Sigmoid colon (tissue), 7 donors: ENCODE measurements around the gene PBLD. TPM values are rescaled to one million over a fixed set of nuclear protein-coding genes. Genes with fewer than 3 reads are reported as not detected.
A peak's percentile ranks its signal among the peaks of the same experiment; 100 is the strongest.

Source experiments
- DNase-seq: peaks from one replicate; pipeline ENCODE4 v3.0.0-alpha.2; 2019
- H3K27ac ChIP-seq, 4 donors: fragments of 200-600 bp; sonication (generic); one replicate each; pipeline ENCODE4 v1.5.1; 2016 to 2019; ENCODE audit warnings: mild to moderate bottlenecking in 1 of 4
- H3K27me3 ChIP-seq, 3 donors: fragments of 200-600 bp; sonication (generic); one replicate each; pipeline ENCODE4 v1.5.1; 2019; ENCODE audit warnings: mild to moderate bottlenecking in 1 of 3
- H3K36me3 ChIP-seq, 4 donors: fragments of 200-600 bp; sonication (generic); one replicate each; pipeline ENCODE4 v1.5.1; 2016 to 2019
- H3K4me1 ChIP-seq, 4 donors: fragments of 200-600 bp; sonication (generic); one replicate each; pipeline ENCODE4 v1.5.1; 2017 to 2019
- H3K4me3 ChIP-seq, 4 donors: fragments of 200-600 bp; sonication (generic); one replicate each; pipeline ENCODE4 v1.5.1; 2017 to 2019; ENCODE audit warnings: mild to moderate bottlenecking in 2 of 4, moderate library complexity in 1 of 4
- H3K9me3 ChIP-seq, 4 donors: fragments of 200-600 bp in 3 of 4; sonication (generic) in 3 of 4; one replicate each; pipeline versions ENCODE4 v1.5.1 to v1.6.1; 2013 to 2019
- EP300 ChIP-seq, 4 donors: sonication (generic); formaldehyde crosslinking; IDR thresholded peaks; one replicate each; pipeline ENCODE4 v1.6.1; 2017; ENCODE audit warnings: antibody characterized with exemption in 4 of 4
- POLR2A ChIP-seq, 2 donors: fragments of 450-650 bp; IDR thresholded peaks; one replicate each; pipeline ENCODE4 v1.6.1; 2016; ENCODE audit warnings: antibody characterized with exemption in 2 of 2, mild to moderate bottlenecking in 2 of 2, moderate library complexity in 2 of 2
- POLR2AphosphoS5 ChIP-seq, 4 donors: sonication (generic); formaldehyde crosslinking; IDR thresholded peaks; one replicate each; pipeline ENCODE4 v1.6.1; 2017; ENCODE audit warnings: antibody characterized with exemption in 4 of 4
- WGBS, 2 donors: extraction: QIAGEN DNeasy Blood & Tissue Kit; methylation state at CpG; one replicate each; pipeline ENCODE4 v1.1.7; 2013; 5-methylcytosine and 5-hydroxymethylcytosine counted together
- intact Hi-C: fragments of 100-400 bp; cut with DNase I; formaldehyde crosslinking; loops from one replicate; pipeline ENCODE4 v1.15.1; 2023
- polyA plus RNA-seq, 3 donors: library from polyadenylated mRNA; stranded (reverse); fragments of 200-250 nt; gene quantifications; one replicate each; pipeline ENCODE4 v1.2.3, GENCODE V29; 2013
- total RNA-seq, 4 donors: library from RNA; depleted of rRNA; stranded (reverse); fragments of >200 nt; gene quantifications; one replicate each; pipeline ENCODE4 v1.1.0, GENCODE V29; 2016
- TF ChIP-seq, protein P1 (sequence below), 4 experiments: fragments of 450-650 bp in 3 of 4; fragments of 200-600 bp in 1 of 4; IDR thresholded peaks; one replicate each; pipeline ENCODE4 v1.5.1; 2016 to 2019; ENCODE audit warnings: antibody characterized with exemption in 4 of 4, mild to moderate bottlenecking in 3 of 4, moderate library complexity in 2 of 4
- donor health status: healthy with polysubstance abuse.
- donor health status: Bipolar disorder and iron deficiency.
- donor health status: healthy.

PBLD gene
- total and polyA plus RNA-seq, 7 donors = 4.6 to 83.7 (median 10.7) TPM

GRCh38 chr10:68303849-68304412, 28.8 kb downstream of the PBLD start:
- Histone ChIP-seq H3K9me3 (no peaks in the 10 kb centered on the region), H3K27ac (no peak overlapping the region), H3K4me3 (no peak overlapping the region), H3K36me3 (no peaks in the 10 kb centered on the region), H3K4me1 (no peaks in the 10 kb centered on the region), H3K27me3 (no peaks in the 10 kb centered on the region)
- DNase-seq = no peak
- intact Hi-C loops = loop anchor here (2.0 to 10.0 kb wide), 2 partner anchors 91 to 449 kb away; no protein-coding TSS in a partner anchor
- 18 to 65% methylated on average over 7 of the region's 7 CpGs for WGBS, 2 donors
- no peak for TF ChIP-seq EP300 (IDR thresholded peaks at IDR 0.05)
- no peak for TF ChIP-seq POLR2A (IDR thresholded peaks at IDR 0.05)
- TF ChIP-seq, protein P1, sequence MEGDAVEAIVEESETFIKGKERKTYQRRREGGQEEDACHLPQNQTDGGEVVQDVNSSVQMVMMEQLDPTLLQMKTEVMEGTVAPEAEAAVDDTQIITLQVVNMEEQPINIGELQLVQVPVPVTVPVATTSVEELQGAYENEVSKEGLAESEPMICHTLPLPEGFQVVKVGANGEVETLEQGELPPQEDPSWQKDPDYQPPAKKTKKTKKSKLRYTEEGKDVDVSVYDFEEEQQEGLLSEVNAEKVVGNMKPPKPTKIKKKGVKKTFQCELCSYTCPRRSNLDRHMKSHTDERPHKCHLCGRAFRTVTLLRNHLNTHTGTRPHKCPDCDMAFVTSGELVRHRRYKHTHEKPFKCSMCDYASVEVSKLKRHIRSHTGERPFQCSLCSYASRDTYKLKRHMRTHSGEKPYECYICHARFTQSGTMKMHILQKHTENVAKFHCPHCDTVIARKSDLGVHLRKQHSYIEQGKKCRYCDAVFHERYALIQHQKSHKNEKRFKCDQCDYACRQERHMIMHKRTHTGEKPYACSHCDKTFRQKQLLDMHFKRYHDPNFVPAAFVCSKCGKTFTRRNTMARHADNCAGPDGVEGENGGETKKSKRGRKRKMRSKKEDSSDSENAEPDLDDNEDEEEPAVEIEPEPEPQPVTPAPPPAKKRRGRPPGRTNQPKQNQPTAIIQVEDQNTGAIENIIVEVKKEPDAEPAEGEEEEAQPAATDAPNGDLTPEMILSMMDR (IDR thresholded peaks at IDR 0.05) = no peak
- no peak for TF ChIP-seq POLR2AphosphoS5 (IDR thresholded peaks at IDR 0.05)

DNA sequence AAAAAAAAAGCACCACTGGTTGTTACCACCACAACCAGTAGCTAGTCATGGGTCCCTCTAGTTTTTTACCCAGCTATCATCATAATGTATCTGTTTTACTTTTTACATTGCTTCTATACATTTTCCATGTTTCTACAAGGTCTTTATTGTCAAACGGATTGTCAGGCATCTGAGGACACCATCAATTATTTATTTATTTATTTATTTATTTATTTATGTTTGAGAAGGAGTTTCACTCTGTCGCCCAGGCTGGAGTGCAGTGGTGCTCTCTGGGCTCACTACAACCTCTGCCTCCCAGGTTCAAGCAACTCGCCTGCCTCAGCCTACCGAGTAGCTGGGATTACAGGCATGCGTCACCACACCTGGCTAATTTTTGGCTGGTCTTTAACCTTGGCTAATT, 29.9 kb downstream of the PBLD start:
- no peak overlapping the region for H3K4me3 ChIP-seq
- WGBS, 2 donors = 68 to 83% methylated on average over 5 of the region's 5 CpGs
- H3K9me3 ChIP-seq = no peaks in the 10 kb centered on the region
- no peaks in the 10 kb centered on the region for H3K27me3 ChIP-seq
- intact Hi-C loops = loop anchor here (2.0 to 10.0 kb wide), 2 partner anchors 90 to 448 kb away; no protein-coding TSS in a partner anchor
- H3K36me3 ChIP-seq = no peaks in the 10 kb centered on the region
- no peak overlapping the region for H3K27ac ChIP-seq
- TF ChIP-seq, protein P1 (IDR thresholded peaks at IDR 0.05) = no peak
- TF ChIP-seq EP300 (IDR thresholded peaks at IDR 0.05) (no peak), POLR2A (IDR thresholded peaks at IDR 0.05) (no peak), POLR2AphosphoS5 (IDR thresholded peaks at IDR 0.05) (no peak)
- no peaks in the 10 kb centered on the region for H3K4me1 ChIP-seq
- no peak for DNase-seq

GRCh38 chr10:68302503-68302823, 30.3 kb downstream of the PBLD start:
- no peak overlapping the region for H3K4me3 ChIP-seq
- H3K36me3 ChIP-seq = no peaks in the 10 kb centered on the region
- no peaks in the 10 kb centered on the region for H3K27me3 ChIP-seq
- H3K27ac ChIP-seq = no peak overlapping the region
- 65 to 71% methylated on average over 2 of the region's 2 CpGs for WGBS, 2 donors
- TF ChIP-seq, protein P1 (IDR thresholded peaks at IDR 0.05) = peak in 1 of 4 experiments; percentile 1
- no peak for TF ChIP-seq EP300 (IDR thresholded peaks at IDR 0.05)
- H3K9me3 ChIP-seq = no peaks in the 10 kb centered on the region
- DNase-seq = no peak
- H3K4me1 ChIP-seq = peaks cover 0 to under 1% (median under 1%) of the 10 kb centered on the region in 4 donors
- intact Hi-C loops = loop anchor here (2.0 to 10.0 kb wide), 2 partner anchors 90 to 448 kb away; no protein-coding TSS in a partner anchor

- Histone ChIP-seq H3K27me3 (no peaks in the 10 kb centered on the region), H3K4me3 (no peak overlapping the region), H3K4me1 (peaks cover 0 to 6% (median 4%) of the 10 kb centered on the region in 4 donors), H3K27ac (no peak overlapping the region), H3K9me3 (no peaks in the 10 kb centered on the region), H3K36me3 (no peaks in the 10 kb centered on the region)
- TF ChIP-seq POLR2A (IDR thresholded peaks at IDR 0.05) (no peak), EP300 (IDR thresholded peaks at IDR 0.05) (no peak), POLR2AphosphoS5 (IDR thresholded peaks at IDR 0.05) (no peak)
- TF ChIP-seq, protein P1 (IDR thresholded peaks at IDR 0.05) = peak in 3 of 4 experiments; percentile 18 to 48 (median 33)
- WGBS, 2 donors = 36 to 43% methylated on average over 6 of the region's 6 CpGs
- DNase-seq = no peak
- intact Hi-C loops = loop anchor here (2.0 to 10.0 kb wide), 2 partner anchors 89 to 447 kb away; no protein-coding TSS in a partner anchor
These were observed 30.8 kb downstream of the PBLD start for GRCh38 chr10:68301790-68302502.
